Left ventricle myocardium inferior (tissue), 1 donor: ENCODE data around the gene NUTM1. TPM values are rescaled to one million over a fixed set of nuclear protein-coding genes. Genes with fewer than 3 reads are reported as not detected.

Experiments used
- DNase-seq: peaks from one replicate; pipeline ENCODE4 v3.0.0-alpha.2; 2020
- H3K27ac ChIP-seq: fragments of 200-600 bp; replicated peaks from 2 replicates; pipeline ENCODE4 v1.8.0; 2021
- H3K27me3 ChIP-seq: fragments of 200-600 bp; 2 replicates; pipeline ENCODE4 v1.8.0; 2021; ENCODE audit warnings: low read depth
- H3K36me3 ChIP-seq: fragments of 200-600 bp; 2 replicates; pipeline ENCODE4 v1.8.0; 2021
- H3K4me1 ChIP-seq: fragments of 200-600 bp; 2 replicates; pipeline ENCODE4 v1.8.0; 2021
- H3K4me3 ChIP-seq: fragments of 200-600 bp; 2 replicates; pipeline ENCODE4 v1.8.0; 2021; ENCODE audit warnings: mild to moderate bottlenecking, moderate library complexity
- H3K9me3 ChIP-seq: fragments of 200-600 bp; replicated peaks from 2 replicates; pipeline ENCODE4 v1.8.0; 2021
- CTCF ChIP-seq: fragments of 200-600 bp; IDR thresholded peaks from 2 replicates; pipeline ENCODE4 v1.8.0; 2021; ENCODE audit warnings: antibody characterized with exemption, mild to moderate bottlenecking, borderline replicate concordance
- intact Hi-C: fragments of 100-400 bp; cut with micrococcal nuclease; formaldehyde crosslinking; loops from one replicate; pipeline ENCODE4 v1.11.0; 2022
- total RNA-seq: library from RNA; stranded (reverse); fragmentation: NEBNext Ultra II Directional; extraction: Animal tissue kit (Norgen Biotek cat#: 25700); gene quantifications from one replicate; pipeline ENCODE4 v1.2.1, GENCODE V29; 2021
- donor health status: DM: no; HTN: yes; CAD: no; lungs with severe emphysema.

NUTM1 gene
- total RNA-seq, 1 donor from 2014 or later, result not detected

- Histone ChIP-seq H3K27ac (no peak overlapping the region), H3K9me3 (no peaks in the 10 kb centered on the region), H3K4me1 (peaks cover 10% of the 10 kb centered on the region), H3K36me3 (peaks cover 12% of the 10 kb centered on the region), H3K27me3 (no peaks in the 10 kb centered on the region), H3K4me3 (no peak overlapping the region)
- no peak for DNase-seq
- intact Hi-C loops, result no loop called here
- no peak for TF ChIP-seq CTCF
Measured at GRCh38 chr15:34311563-34311962, 31.6 kb upstream of the NUTM1 start.

- no peak for DNase-seq
- no peak overlapping the region for H3K27ac ChIP-seq
Measured at GRCh38 chr15:34314491-34315490, 28.3 kb upstream of the NUTM1 start.

GRCh38 chr15:34318277-34319079 is 24.6 kb upstream of the NUTM1 start:
- intact Hi-C loops, result no loop called here
- no peak for TF ChIP-seq CTCF
- peak; percentile 51 for DNase-seq
- Histone ChIP-seq H3K27me3 (no peaks in the 10 kb centered on the region), H3K36me3 (peaks cover 6% of the 10 kb centered on the region), H3K4me3 (peak overlapping the region; percentile 68), H3K27ac (peak overlapping the region; percentile 74), H3K4me1 (peaks cover 38% of the 10 kb centered on the region), H3K9me3 (no peaks in the 10 kb centered on the region)

More at GRCh38 chr15:34314491-34315490, 28.3 kb upstream of the NUTM1 start:
- no peak for TF ChIP-seq CTCF
- Histone ChIP-seq H3K36me3 (peaks cover 9% of the 10 kb centered on the region), H3K9me3 (no peaks in the 10 kb centered on the region), H3K27me3 (no peaks in the 10 kb centered on the region), H3K4me1 (peaks cover 38% of the 10 kb centered on the region), H3K4me3 (no peak overlapping the region)
- intact Hi-C loops, result no loop called here

GRCh38 chr15:34323217-34323616 is 19.9 kb upstream of the NUTM1 start:
- no peak overlapping the region for H3K4me3 ChIP-seq
- H3K27me3 ChIP-seq, result no peaks in the 10 kb centered on the region
- peaks cover 31% of the 10 kb centered on the region for H3K4me1 ChIP-seq
- no peak for DNase-seq
- TF ChIP-seq CTCF, result no peak
- H3K27ac ChIP-seq, result no peak overlapping the region
- intact Hi-C loops, result no loop called here
- no peaks in the 10 kb centered on the region for H3K36me3 ChIP-seq
- no peaks in the 10 kb centered on the region for H3K9me3 ChIP-seq

- no peak for DNase-seq
- H3K9me3 ChIP-seq, result no peaks in the 10 kb centered on the region
- no peak overlapping the region for H3K4me3 ChIP-seq
- TF ChIP-seq CTCF, result no peak
- no peaks in the 10 kb centered on the region for H3K36me3 ChIP-seq
- H3K27ac ChIP-seq, result no peak overlapping the region
- intact Hi-C loops, result no loop called here
- H3K27me3 ChIP-seq, result no peaks in the 10 kb centered on the region
- H3K4me1 ChIP-seq, result peaks cover 28% of the 10 kb centered on the region
Measured at GRCh38 chr15:34324933-34325332, 18.2 kb upstream of the NUTM1 start.
